Vagina (tissue), 2 donors: Measurements from ENCODE around the gene GABRB3.

Experiments
- CTCF ChIP-seq, 3 experiments: fragments of 450-650 bp in 2 of 3; fragments of 200-600 bp in 1 of 3; sonication (generic) in 1 of 3; IDR thresholded peaks; one replicate each; pipeline ENCODE4 v1.5.1; 2017 to 2019; ENCODE audit warnings: antibody characterized with exemption in 3 of 3, mild to moderate bottlenecking in 2 of 3, moderate library complexity in 2 of 3
- POLR2A ChIP-seq, 2 donors: fragments of 450-650 bp; IDR thresholded peaks; one replicate each; pipeline ENCODE4 v1.6.1; 2017; ENCODE audit warnings: antibody characterized with exemption in 2 of 2, mild to moderate bottlenecking in 2 of 2, moderate library complexity in 2 of 2
- POLR2AphosphoS5 ChIP-seq, 2 donors: sonication (generic); formaldehyde crosslinking; IDR thresholded peaks; one replicate each; pipeline ENCODE4 v1.9.0; 2017; ENCODE audit warnings: antibody characterized with exemption in 2 of 2, mild to moderate bottlenecking in 2 of 2, low read depth in 1 of 2; ENCODE audit not compliant: insufficient read depth in 1 of 2

- no peak for TF ChIP-seq CTCF (IDR thresholded peaks at IDR 0.05)
- TF ChIP-seq POLR2AphosphoS5 (IDR thresholded peaks at IDR 0.05; ENCODE audit: insufficient read depth in 1 of 2, low read depth in 1 of 2): no peak
- no peak for TF ChIP-seq POLR2A (IDR thresholded peaks at IDR 0.05)
Observed at GRCh38 chr15:26565542-26565941, 207.3 kb downstream of the GABRB3 start.
